HG02970 (cell line): ENCODE data around the gene ADAMTSL3.

ENCODE experiments used
- ATAC-seq: cut with Tn5 transposase; IDR thresholded peaks from one replicate; pipeline ENCODE4 v1.9.1; 2021; ENCODE audit warnings: mild to moderate bottlenecking, moderate library complexity, moderate number of reproducible peaks; ENCODE audit not compliant: unreplicated experiment, low FRiP score

The ADAMTSL3 gene

GRCh38 chr15:83654379-83655236 lies 685 bp downstream of the ADAMTSL3 start:
- no peak for ATAC-seq

- no peak for ATAC-seq
Observed at GRCh38 chr15:83655237-83655616, 1.3 kb downstream of the ADAMTSL3 start.

- no peak for ATAC-seq
Observed at GRCh38 chr15:83656192-83656591, 2.3 kb downstream of the ADAMTSL3 start.

GRCh38 chr15:83656943-83657528 lies 3.1 kb downstream of the ADAMTSL3 start:
- ATAC-seq: no peak

GRCh38 chr15:83657549-83657948 lies 3.6 kb downstream of the ADAMTSL3 start:
- ATAC-seq: no peak

- no peak for ATAC-seq
Observed at GRCh38 chr15:83658430-83659416, 4.8 kb downstream of the ADAMTSL3 start.

GRCh38 chr15:83659417-83659812 lies 5.5 kb downstream of the ADAMTSL3 start:
- no peak for ATAC-seq

- ATAC-seq: no peak
Observed at GRCh38 chr15:83665480-83665879, 11.6 kb downstream of the ADAMTSL3 start.

GRCh38 chr15:83670672-83671229 lies 16.8 kb downstream of the ADAMTSL3 start:
- ATAC-seq: no peak

GRCh38 chr15:83671603-83672002 lies 17.7 kb downstream of the ADAMTSL3 start:
- ATAC-seq: no peak

- no peak for ATAC-seq
Observed at GRCh38 chr15:83673385-83673784, 19.5 kb downstream of the ADAMTSL3 start.

- no peak for ATAC-seq
Observed at GRCh38 chr15:83682476-83683088, 28.7 kb downstream of the ADAMTSL3 start.

- ATAC-seq: no peak
Observed at GRCh38 chr15:83685916-83686332, 32.0 kb downstream of the ADAMTSL3 start.

- no peak for ATAC-seq
Observed at GRCh38 chr15:83688201-83688600, 34.3 kb downstream of the ADAMTSL3 start.

- ATAC-seq: no peak
Observed at GRCh38 chr15:83690676-83691075, 36.8 kb downstream of the ADAMTSL3 start.

- no peak for ATAC-seq
Observed at GRCh38 chr15:83692746-83693581, 39.0 kb downstream of the ADAMTSL3 start.

- ATAC-seq: no peak
Observed at GRCh38 chr15:83694015-83694414, 40.1 kb downstream of the ADAMTSL3 start.

- no peak for ATAC-seq
Observed at GRCh38 chr15:83694536-83694935, 40.6 kb downstream of the ADAMTSL3 start.

- ATAC-seq: no peak
Observed at GRCh38 chr15:83695246-83695645, 41.3 kb downstream of the ADAMTSL3 start.
